ENCODE measurements around the gene RNASE7.

Gene RNASE7

GRCh38 chr14:21043974-21044618, 1.9 kb downstream of the RNASE7 start:
- DNase-seq, result no peak

- DNase-seq, result no peak
Measured at GRCh38 chr14:21047378-21047781, 5.2 kb downstream of the RNASE7 start.

GRCh38 chr14:21048638-21049037, 6.5 kb downstream of the RNASE7 start:
- no peak for DNase-seq

- no peak for DNase-seq
Measured at GRCh38 chr14:21049271-21049673, 7.1 kb downstream of the RNASE7 start.

GRCh38 chr14:21050597-21050996, 8.4 kb downstream of the RNASE7 start:
- no peak for DNase-seq

GRCh38 chr14:21053184-21054122, 11.3 kb downstream of the RNASE7 start:
- DNase-seq, result no peak

- DNase-seq, result no peak
Measured at GRCh38 chr14:21054123-21054767, 12.1 kb downstream of the RNASE7 start.

GRCh38 chr14:21054768-21055145, 12.6 kb downstream of the RNASE7 start:
- no peak for DNase-seq

- DNase-seq, result no peak
Measured at GRCh38 chr14:21055432-21056117, 13.4 kb downstream of the RNASE7 start.

GRCh38 chr14:21056520-21057163, 14.5 kb downstream of the RNASE7 start:
- DNase-seq, result no peak

- no peak for DNase-seq
Measured at GRCh38 chr14:21057803-21058675, 15.9 kb downstream of the RNASE7 start, which contains the start of gene RNASE8. TSS of gene RNASE8 (plus strand) at chr14:21057822. CDS start at chr14:21057893, 71 bp downstream.

- DNase-seq, result no peak
Measured at GRCh38 chr14:21058903-21059302, 16.7 kb downstream of the RNASE7 start.

GRCh38 chr14:21059842-21060613, 17.9 kb downstream of the RNASE7 start:
- no peak for DNase-seq

- no peak for DNase-seq
Measured at GRCh38 chr14:21060614-21061346, 18.6 kb downstream of the RNASE7 start.

GRCh38 chr14:21061347-21061668, 19.1 kb downstream of the RNASE7 start:
- no peak for DNase-seq

GRCh38 chr14:21063479-21063878, 21.3 kb downstream of the RNASE7 start:
- peak; percentile 37 for DNase-seq

GRCh38 chr14:21066882-21067502, 24.8 kb downstream of the RNASE7 start:
- no peak for DNase-seq

- peak; percentile 90 for DNase-seq
Measured at GRCh38 chr14:21068521-21069387, 26.6 kb downstream of the RNASE7 start.

Data from eye (tissue), 1 donor.